ENCODE measurements around the gene CGB1. TPM values are rescaled to one million over a fixed set of nuclear protein-coding genes. Genes with fewer than 3 reads are reported as not detected.
"Not testable (repeated sequence)": the region's sequence is repeated elsewhere in the genome, so short reads cannot be mapped to it uniquely, and the experiment has no call there.

Gene CGB1
- polyA plus RNA-seq, 1 donor (not counting 4 experiments of a cell fraction or from before 2014, with no cell fraction given) = not detected

DNA sequence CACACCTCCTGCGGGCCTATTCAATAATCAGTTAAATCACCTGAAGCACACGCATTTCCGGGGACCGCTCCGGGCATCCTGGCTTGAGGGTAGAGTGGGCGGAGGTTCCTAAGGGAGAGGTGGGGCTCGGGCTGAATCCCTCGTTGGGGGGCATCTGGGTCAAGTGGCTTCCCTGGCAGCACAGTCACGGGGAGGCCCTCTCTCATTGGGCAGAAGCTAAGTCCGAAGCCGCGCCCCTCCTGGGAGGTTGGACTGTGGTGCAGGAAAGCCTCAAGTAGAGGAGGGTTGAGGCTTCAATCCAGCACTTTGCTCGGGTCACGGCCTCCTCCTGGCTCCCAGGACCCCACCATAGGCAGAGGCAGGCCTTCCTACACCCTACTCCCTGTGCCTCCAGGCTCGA, 6.9 kb upstream of the CGB1 start, which contains the start of gene CGB5:
Gene CGB5, plus strand, starts transcription at position 301 of the 400 bp plus-strand sequence. CDS start 362 bp downstream, outside the sequence.
- dilution Hi-C loops (cut with MboI; ENCODE audit: extremely low pct_ligation_motif_present, low sequenced_read_pairs); FAIRE-seq: not testable (repeated sequence)

DNA sequence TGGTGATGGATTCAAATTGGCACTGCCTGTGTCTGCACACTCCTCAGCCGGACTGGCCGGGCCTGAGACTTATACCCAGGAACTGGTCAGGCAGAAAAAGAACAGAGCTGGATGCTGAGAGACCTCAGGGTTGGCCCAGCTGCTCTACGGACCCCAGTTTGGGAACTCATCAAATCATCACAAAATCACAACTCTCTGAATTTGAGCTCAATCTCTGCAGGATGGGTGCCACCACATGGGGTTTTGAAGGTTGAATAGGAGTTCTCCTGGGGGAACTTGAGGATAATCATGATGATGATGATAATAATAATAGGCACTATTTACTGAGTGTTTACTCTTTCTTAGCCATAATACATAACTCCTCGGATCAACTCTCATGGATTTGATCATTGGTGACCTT, 6.0 kb upstream of the CGB1 start:
- not testable (repeated sequence) for H3K4me2 ChIP-seq (ENCODE audit: control insufficient read depth, extremely low read depth, insufficient read depth, low read depth, low read length); FAIRE-seq; H3K36me3 ChIP-seq (ENCODE audit: control insufficient read depth in 2 of 2, extremely low read depth in 1 of 2, insufficient read depth in 2 of 2, low read length in 2 of 2)

More for the DNA sequence above, 6.9 kb upstream of the CGB1 start, which contains the start of gene CGB5:
- H3K9me1 ChIP-seq (ENCODE audit: control insufficient read depth, extremely low read depth, insufficient read depth, low read length); H4K20me1 ChIP-seq (ENCODE audit: control insufficient read depth, extremely low read depth, insufficient read depth, low read length); H3K79me2 ChIP-seq (ENCODE audit: control insufficient read depth, insufficient read depth, low read length); H2AFZ ChIP-seq (ENCODE audit: control insufficient read depth, low read length); H3K9ac ChIP-seq (ENCODE audit: control insufficient read depth, extremely low read depth, insufficient read depth, low read length); H3K9me3 ChIP-seq (ENCODE audit: control insufficient read depth, low read depth, low read length); H3K4me2 ChIP-seq (ENCODE audit: control insufficient read depth, extremely low read depth, insufficient read depth, low read depth, low read length); H3K36me3 ChIP-seq (ENCODE audit: control insufficient read depth in 2 of 2, extremely low read depth in 1 of 2, insufficient read depth in 2 of 2, low read length in 2 of 2); DNase-seq (ENCODE audit: low read depth, low spot score); H3K4me3 ChIP-seq (ENCODE audit: control insufficient read depth in 2 of 3, extremely low read depth in 1 of 3, insufficient read depth in 2 of 3, low read depth in 1 of 3, low read length in 3 of 3); H3K27me3 ChIP-seq (ENCODE audit: control insufficient read depth, extremely low read depth, insufficient read depth, low read length); H3K27ac ChIP-seq (ENCODE audit: control insufficient read depth, insufficient read depth, low read length); H3K4me1 ChIP-seq (ENCODE audit: control insufficient read depth, extremely low read depth, insufficient read depth, low read length): not testable (repeated sequence)

DNA sequence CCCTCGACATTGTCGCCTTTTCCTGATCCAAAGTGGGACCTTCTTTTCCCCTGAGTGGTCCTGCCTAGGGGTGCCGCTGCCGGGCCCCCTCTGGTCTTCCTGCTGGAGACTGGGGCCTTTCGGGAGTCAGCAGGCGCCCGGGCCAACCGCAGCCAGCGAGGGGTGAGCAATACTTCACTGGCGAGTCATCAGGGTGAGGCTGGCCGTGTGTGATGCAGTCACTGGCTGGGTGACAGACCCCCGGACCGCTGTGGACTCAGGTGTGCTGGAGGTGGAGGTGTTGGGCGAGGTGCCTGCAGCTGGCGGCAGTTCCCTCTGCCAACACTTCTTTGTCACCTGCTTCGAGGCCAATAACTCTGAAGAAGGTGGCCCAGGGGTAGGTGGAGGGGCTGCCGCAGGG, 5.5 kb upstream of the CGB1 start:
- dilution Hi-C loops (cut with MboI; ENCODE audit: extremely low pct_ligation_motif_present, low sequenced_read_pairs) = no loop called here
- Histone ChIP-seq H3K27me3 (ENCODE audit: control insufficient read depth, extremely low read depth, insufficient read depth, low read length) (no peaks in the 10 kb centered on the region), H3K4me2 (ENCODE audit: control insufficient read depth, extremely low read depth, insufficient read depth, low read depth, low read length) (no peak overlapping the region), H3K4me3 (ENCODE audit: control insufficient read depth in 2 of 3, extremely low read depth in 1 of 3, insufficient read depth in 2 of 3, low read depth in 1 of 3, low read length in 3 of 3) (no peak overlapping the region), H3K27ac (ENCODE audit: control insufficient read depth, insufficient read depth, low read length) (no peak overlapping the region), H3K4me1 (ENCODE audit: control insufficient read depth, extremely low read depth, insufficient read depth, low read length) (peaks cover 5% of the 10 kb centered on the region), H3K9me3 (ENCODE audit: control insufficient read depth, low read depth, low read length) (no peaks in the 10 kb centered on the region), H3K79me2 (ENCODE audit: control insufficient read depth, insufficient read depth, low read length) (no peaks in the 10 kb centered on the region), H4K20me1 (ENCODE audit: control insufficient read depth, extremely low read depth, insufficient read depth, low read length) (no peaks in the 10 kb centered on the region), H3K9me1 (ENCODE audit: control insufficient read depth, extremely low read depth, insufficient read depth, low read length) (no peaks in the 10 kb centered on the region), H3K36me3 (ENCODE audit: control insufficient read depth in 2 of 2, extremely low read depth in 1 of 2, insufficient read depth in 2 of 2, low read length in 2 of 2) (no peaks in the 10 kb centered on the region), H3K9ac (ENCODE audit: control insufficient read depth, extremely low read depth, insufficient read depth, low read length) (no peak overlapping the region), H2AFZ (ENCODE audit: control insufficient read depth, low read length) (no peak overlapping the region)
- no peak for DNase-seq (ENCODE audit: low read depth, low spot score)
- TF ChIP-seq, protein P1, sequence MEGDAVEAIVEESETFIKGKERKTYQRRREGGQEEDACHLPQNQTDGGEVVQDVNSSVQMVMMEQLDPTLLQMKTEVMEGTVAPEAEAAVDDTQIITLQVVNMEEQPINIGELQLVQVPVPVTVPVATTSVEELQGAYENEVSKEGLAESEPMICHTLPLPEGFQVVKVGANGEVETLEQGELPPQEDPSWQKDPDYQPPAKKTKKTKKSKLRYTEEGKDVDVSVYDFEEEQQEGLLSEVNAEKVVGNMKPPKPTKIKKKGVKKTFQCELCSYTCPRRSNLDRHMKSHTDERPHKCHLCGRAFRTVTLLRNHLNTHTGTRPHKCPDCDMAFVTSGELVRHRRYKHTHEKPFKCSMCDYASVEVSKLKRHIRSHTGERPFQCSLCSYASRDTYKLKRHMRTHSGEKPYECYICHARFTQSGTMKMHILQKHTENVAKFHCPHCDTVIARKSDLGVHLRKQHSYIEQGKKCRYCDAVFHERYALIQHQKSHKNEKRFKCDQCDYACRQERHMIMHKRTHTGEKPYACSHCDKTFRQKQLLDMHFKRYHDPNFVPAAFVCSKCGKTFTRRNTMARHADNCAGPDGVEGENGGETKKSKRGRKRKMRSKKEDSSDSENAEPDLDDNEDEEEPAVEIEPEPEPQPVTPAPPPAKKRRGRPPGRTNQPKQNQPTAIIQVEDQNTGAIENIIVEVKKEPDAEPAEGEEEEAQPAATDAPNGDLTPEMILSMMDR (optimal IDR thresholded peaks at IDR 0.05 in 1 of 3, IDR thresholded peaks at IDR 0.05 in 1 of 3, conservative IDR thresholded peaks at IDR 0.05 in 1 of 3; ENCODE audit: extremely low read depth in 1 of 3, insufficient read depth in 2 of 3, low read length in 3 of 3) = no peak
- TF ChIP-seq EZH2 (IDR thresholded peaks at IDR 0.05; ENCODE audit: low read length) = no peak
- FAIRE-seq = no peak

More for the DNA sequence above, 6.0 kb upstream of the CGB1 start:
- H3K79me2 ChIP-seq (ENCODE audit: control insufficient read depth, insufficient read depth, low read length); H4K20me1 ChIP-seq (ENCODE audit: control insufficient read depth, extremely low read depth, insufficient read depth, low read length); H3K4me1 ChIP-seq (ENCODE audit: control insufficient read depth, extremely low read depth, insufficient read depth, low read length); H3K27ac ChIP-seq (ENCODE audit: control insufficient read depth, insufficient read depth, low read length); H3K9ac ChIP-seq (ENCODE audit: control insufficient read depth, extremely low read depth, insufficient read depth, low read length); H3K27me3 ChIP-seq (ENCODE audit: control insufficient read depth, extremely low read depth, insufficient read depth, low read length); H3K4me3 ChIP-seq (ENCODE audit: control insufficient read depth in 2 of 3, extremely low read depth in 1 of 3, insufficient read depth in 2 of 3, low read depth in 1 of 3, low read length in 3 of 3); H2AFZ ChIP-seq (ENCODE audit: control insufficient read depth, low read length); DNase-seq (ENCODE audit: low read depth, low spot score); dilution Hi-C loops (cut with MboI; ENCODE audit: extremely low pct_ligation_motif_present, low sequenced_read_pairs); H3K9me3 ChIP-seq (ENCODE audit: control insufficient read depth, low read depth, low read length); H3K9me1 ChIP-seq (ENCODE audit: control insufficient read depth, extremely low read depth, insufficient read depth, low read length): not testable (repeated sequence)

DNA sequence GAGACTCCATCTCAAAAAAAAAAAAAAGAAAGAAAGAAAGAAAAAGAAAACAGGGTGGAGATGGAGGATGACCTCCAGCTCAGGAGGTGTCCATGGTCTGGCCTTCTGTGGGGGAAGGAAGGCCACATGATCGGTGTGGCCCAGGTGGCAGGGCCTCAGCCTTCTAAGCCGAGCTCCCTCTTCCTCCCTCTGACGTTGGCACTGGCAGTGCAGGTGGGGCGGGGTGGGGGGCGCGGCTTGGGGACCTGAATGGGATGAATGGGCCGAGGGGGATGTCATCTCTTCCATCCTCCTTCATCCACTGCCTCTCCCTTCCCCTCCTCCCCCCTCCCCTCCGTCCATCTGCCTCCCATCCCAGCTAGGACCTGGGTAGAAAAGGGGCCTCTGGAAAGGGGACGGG, 3.0 kb upstream of the CGB1 start:
- FAIRE-seq; H3K9ac ChIP-seq (ENCODE audit: control insufficient read depth, extremely low read depth, insufficient read depth, low read length); DNase-seq (ENCODE audit: low read depth, low spot score); H3K4me2 ChIP-seq (ENCODE audit: control insufficient read depth, extremely low read depth, insufficient read depth, low read depth, low read length); H3K27me3 ChIP-seq (ENCODE audit: control insufficient read depth, extremely low read depth, insufficient read depth, low read length); H3K79me2 ChIP-seq (ENCODE audit: control insufficient read depth, insufficient read depth, low read length); H3K9me3 ChIP-seq (ENCODE audit: control insufficient read depth, low read depth, low read length); H3K4me1 ChIP-seq (ENCODE audit: control insufficient read depth, extremely low read depth, insufficient read depth, low read length); H2AFZ ChIP-seq (ENCODE audit: control insufficient read depth, low read length); H3K27ac ChIP-seq (ENCODE audit: control insufficient read depth, insufficient read depth, low read length); dilution Hi-C loops (cut with MboI; ENCODE audit: extremely low pct_ligation_motif_present, low sequenced_read_pairs); H3K9me1 ChIP-seq (ENCODE audit: control insufficient read depth, extremely low read depth, insufficient read depth, low read length); H4K20me1 ChIP-seq (ENCODE audit: control insufficient read depth, extremely low read depth, insufficient read depth, low read length); H3K4me3 ChIP-seq (ENCODE audit: control insufficient read depth in 2 of 3, extremely low read depth in 1 of 3, insufficient read depth in 2 of 3, low read depth in 1 of 3, low read length in 3 of 3); H3K36me3 ChIP-seq (ENCODE audit: control insufficient read depth in 2 of 2, extremely low read depth in 1 of 2, insufficient read depth in 2 of 2, low read length in 2 of 2): not testable (repeated sequence)
